Large intestine (tissue), 3 donors: Measurements from ENCODE around the gene ZNF275. TPM values are rescaled to one million over a fixed set of nuclear protein-coding genes. Genes with fewer than 3 reads are reported as not detected.
"Not testable (repeated sequence)": the region's sequence is repeated elsewhere in the genome, so short reads cannot be mapped to it uniquely, and the experiment has no call there.

Source experiments
- DNase-seq, 2 donors: peaks; one replicate each; pipeline versions ENCODE4 v3.0.0 to v3.0.0-alpha.2; 2013
- H3K27ac ChIP-seq: one replicate; pipeline ENCODE4 v1.5.1; 2013; ENCODE audit warnings: low read length
- H3K27me3 ChIP-seq: 2 replicates; pipeline ENCODE4 v1.6.1; 2013; ENCODE audit warnings: low read length; ENCODE audit not compliant: control insufficient read depth, insufficient read depth
- H3K36me3 ChIP-seq: 2 replicates; pipeline ENCODE4 v1.6.1; 2013; ENCODE audit warnings: low read length; ENCODE audit not compliant: control insufficient read depth, insufficient read depth
- H3K4me1 ChIP-seq: one replicate; pipeline ENCODE4 v1.6.1; 2013; ENCODE audit warnings: low read length; ENCODE audit not compliant: control insufficient read depth, insufficient read depth
- H3K4me3 ChIP-seq: one replicate; pipeline ENCODE4 v1.5.1; 2013; ENCODE audit warnings: low read length
- H3K9me3 ChIP-seq: one replicate; pipeline ENCODE4 v1.6.1; 2013; ENCODE audit warnings: mild to moderate bottlenecking, low read depth, low read length, moderate library complexity; ENCODE audit not compliant: control insufficient read depth
- WGBS: methylation state at CpG from one replicate; pipeline ENCODE4 v1.1.5; 2013; ENCODE audit warnings: low lambda C conversion rate; ENCODE audit not compliant: insufficient coverage; 5-methylcytosine and 5-hydroxymethylcytosine counted together
- polyA plus RNA-seq: library from polyadenylated mRNA; unstranded; fragments of 120-200 nt; gene quantifications from one replicate; pipeline ENCODE4 v1.2.1, GENCODE V29; 2013

Gene ZNF275
- polyA plus RNA-seq, 1 donor = 9.7 TPM

DNA sequence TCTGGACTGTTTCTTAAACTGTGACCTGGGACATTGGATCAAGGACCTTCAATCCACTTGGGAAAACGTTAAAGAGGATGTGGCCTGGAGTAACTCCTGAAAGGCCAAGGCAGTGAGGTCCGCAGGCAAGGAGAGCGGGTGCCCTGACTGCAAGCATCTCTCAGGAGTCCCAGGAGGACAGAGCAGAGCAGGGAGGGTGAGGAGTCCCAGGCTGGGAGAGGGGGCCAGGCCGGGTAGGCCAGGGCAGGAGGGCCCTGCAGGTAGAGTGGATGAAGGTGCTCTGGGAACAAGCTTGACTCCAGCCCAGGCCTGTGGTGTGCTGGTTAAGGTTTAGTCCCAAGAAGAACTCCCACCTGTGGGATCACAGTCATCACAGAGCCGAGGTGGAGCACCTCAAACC, 53.4 kb downstream of the ZNF275 start:
- no peak overlapping the region for H3K4me3 ChIP-seq

DNA sequence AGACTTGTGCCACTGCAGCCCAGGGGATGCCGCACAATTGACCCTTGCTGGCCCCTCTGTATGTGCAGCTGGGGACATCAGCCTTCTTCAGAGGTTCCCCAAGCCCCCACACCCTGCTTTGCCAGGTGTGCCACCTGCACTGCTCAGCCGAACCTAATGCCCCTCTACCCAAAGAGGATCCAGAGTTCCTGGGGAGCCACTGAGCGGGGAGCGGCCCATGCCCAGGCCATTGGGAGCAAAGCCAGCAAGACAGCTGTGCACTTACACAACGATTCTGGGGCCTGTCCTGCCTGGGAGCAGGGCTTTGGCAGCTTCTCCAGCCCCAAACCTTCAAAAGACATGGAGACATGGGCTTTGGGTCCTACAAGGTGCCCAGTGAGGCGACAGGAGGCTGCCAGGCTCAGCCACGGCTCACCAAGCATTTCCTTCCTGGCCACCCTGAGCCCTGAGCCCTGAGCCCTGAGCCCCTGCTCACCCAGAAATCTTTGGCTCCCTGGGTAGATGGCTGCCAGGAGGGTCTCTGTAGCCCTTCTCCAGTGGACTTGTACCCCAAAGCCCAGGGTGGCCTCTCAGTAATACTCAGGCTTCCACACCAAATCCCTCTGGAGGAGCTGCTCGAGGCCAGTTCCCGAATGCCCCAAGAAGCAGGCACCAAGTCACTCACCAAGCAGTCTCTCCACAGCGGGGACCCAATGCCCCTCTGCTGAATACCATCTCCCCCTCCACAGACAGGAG, 54.2 kb downstream of the ZNF275 start:
- Histone ChIP-seq H3K9me3 (peaks cover 4% of the 10 kb centered on the region), H3K4me1 (no peaks in the 10 kb centered on the region), H3K4me3 (no peak overlapping the region), H3K36me3 (no peaks in the 10 kb centered on the region), H3K27me3 (no peaks in the 10 kb centered on the region), H3K27ac (no peak overlapping the region)
- WGBS = no CpG with 5 or more reads among the region's 10 CpGs
- no peak for DNase-seq

More for the DNA sequence above, 53.4 kb downstream of the ZNF275 start:
- Histone ChIP-seq H3K36me3 (no peaks in the 10 kb centered on the region), H3K27me3 (no peaks in the 10 kb centered on the region), H3K9me3 (peaks cover 4% of the 10 kb centered on the region), H3K27ac (no peak overlapping the region), H3K4me1 (no peaks in the 10 kb centered on the region)
- no peak for DNase-seq
- WGBS = no CpG with 5 or more reads among the region's 5 CpGs

DNA sequence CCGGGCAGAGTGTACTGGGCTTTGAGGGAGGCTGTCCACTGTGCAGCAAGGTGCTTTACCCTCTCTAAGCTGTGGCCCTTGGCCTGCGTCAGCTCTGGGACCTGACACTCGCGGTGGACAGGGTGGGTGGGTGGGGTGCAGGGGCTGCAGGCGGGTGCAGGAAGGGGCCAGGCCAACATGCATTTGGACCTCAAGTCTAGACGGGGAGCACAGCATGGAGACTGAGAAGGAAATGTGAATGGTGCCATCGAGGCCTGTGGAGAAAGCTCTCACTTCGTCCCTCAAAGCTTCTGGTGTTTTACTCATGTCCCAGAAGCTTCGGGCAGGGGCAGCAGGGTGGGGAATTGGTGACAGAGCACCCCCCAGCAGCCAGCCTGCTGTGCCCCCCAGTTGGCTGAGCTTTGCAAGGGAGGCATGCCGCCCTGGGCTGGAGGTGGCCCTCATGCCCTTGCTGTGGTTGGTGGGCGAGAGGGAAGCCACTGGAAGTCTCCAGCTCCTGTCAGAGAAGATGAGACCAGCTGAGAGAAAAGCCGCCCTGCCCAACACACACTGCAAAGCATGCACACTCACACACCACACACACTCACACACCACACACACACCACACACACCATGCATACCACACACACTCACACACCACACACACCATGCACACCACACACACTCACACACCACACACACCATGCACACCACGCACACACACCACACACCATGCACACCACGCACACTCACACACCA, 54.9 kb downstream of the ZNF275 start:
- Histone ChIP-seq H3K27me3 (no peaks in the 10 kb centered on the region), H3K4me3 (no peak overlapping the region), H3K4me1 (no peaks in the 10 kb centered on the region), H3K27ac (no peak overlapping the region), H3K36me3 (no peaks in the 10 kb centered on the region), H3K9me3 (no peaks in the 10 kb centered on the region)
- no peak for DNase-seq
- WGBS = no CpG with 5 or more reads among the region's 14 CpGs

DNA sequence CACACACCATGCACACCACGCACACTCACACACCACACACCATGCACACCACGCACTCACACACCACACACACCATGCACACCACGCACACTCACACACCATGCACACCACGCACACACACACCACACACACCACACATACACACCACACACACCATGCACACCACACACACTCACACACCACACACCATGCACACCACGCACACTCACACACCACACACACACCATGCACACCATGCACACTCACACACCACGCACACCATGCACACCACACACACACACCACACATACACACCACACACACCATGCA, 55.5 kb downstream of the ZNF275 start:
- H3K9me3 ChIP-seq, DNase-seq, H3K4me3 ChIP-seq, H3K36me3 ChIP-seq, H3K27ac ChIP-seq, H3K4me1 ChIP-seq, H3K27me3 ChIP-seq: not testable (repeated sequence)
- no CpG with 5 or more reads among the region's 6 CpGs for WGBS

DNA sequence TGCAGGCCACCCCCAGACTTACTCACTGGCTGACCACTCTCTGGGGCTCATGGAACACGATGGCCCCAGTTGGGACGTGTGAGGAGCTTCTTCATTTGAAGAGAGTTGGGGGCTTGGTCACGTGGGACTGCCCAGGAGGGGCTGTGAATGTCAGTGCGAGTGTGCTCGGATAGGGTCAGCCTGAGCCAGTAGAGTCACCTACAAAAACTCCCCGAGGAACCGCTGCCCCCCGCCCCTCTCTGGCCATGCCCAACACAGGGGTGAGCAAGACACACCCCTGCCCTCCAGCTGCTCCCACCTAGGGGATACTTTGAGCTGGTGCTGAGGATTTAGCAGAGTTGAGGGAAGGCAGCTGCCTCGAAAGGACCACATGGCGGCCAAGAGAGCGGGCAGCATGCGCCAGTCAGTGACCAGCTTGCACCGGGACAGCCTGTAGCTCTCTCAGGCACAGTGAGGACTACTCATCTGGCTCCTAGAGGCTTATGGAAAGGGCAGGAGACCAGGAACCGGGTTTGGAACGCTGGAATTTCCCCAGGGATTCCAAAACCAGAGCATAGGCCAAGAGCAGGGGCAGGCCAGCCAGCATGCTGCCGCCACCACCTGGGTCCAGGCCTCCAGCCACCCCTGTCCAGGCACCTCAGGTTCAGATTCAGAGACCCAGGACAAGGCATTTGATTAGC, 58.8 kb downstream of the ZNF275 start:
- WGBS = no CpG with 5 or more reads among the region's 16 CpGs
- H3K4me3 ChIP-seq = no peak overlapping the region
- no peaks in the 10 kb centered on the region for H3K4me1 ChIP-seq
- H3K27ac ChIP-seq = no peak overlapping the region
- no peaks in the 10 kb centered on the region for H3K36me3 ChIP-seq
- H3K27me3 ChIP-seq = no peaks in the 10 kb centered on the region
- no peaks in the 10 kb centered on the region for H3K9me3 ChIP-seq
- no peak for DNase-seq

DNA sequence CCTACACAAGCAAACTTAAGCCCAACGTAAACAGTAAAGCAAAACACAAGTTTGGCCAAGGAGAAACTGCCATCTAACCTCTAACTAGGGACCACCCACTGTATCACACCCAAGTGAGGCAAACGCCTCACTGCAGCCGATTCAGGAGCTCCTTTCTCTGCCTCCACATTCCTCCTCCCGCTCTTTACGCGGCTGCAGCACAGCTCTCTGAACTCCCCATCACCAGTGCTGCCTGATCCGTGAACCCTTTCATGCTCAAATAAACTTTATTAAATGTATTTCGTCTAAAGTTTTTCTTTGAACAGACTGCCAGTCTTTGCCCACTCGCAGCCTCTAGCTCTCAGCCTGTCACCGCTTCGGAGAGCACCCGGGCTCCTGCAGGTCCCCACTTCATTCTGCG, 60.7 kb downstream of the ZNF275 start:
- H3K36me3 ChIP-seq = no peaks in the 10 kb centered on the region
- H3K4me1 ChIP-seq = no peaks in the 10 kb centered on the region
- H3K9me3 ChIP-seq = no peaks in the 10 kb centered on the region
- no peaks in the 10 kb centered on the region for H3K27me3 ChIP-seq
- no peak for DNase-seq
- no peak overlapping the region for H3K4me3 ChIP-seq
- no CpG with 5 or more reads among the region's 13 CpGs for WGBS
- no peak overlapping the region for H3K27ac ChIP-seq

DNA sequence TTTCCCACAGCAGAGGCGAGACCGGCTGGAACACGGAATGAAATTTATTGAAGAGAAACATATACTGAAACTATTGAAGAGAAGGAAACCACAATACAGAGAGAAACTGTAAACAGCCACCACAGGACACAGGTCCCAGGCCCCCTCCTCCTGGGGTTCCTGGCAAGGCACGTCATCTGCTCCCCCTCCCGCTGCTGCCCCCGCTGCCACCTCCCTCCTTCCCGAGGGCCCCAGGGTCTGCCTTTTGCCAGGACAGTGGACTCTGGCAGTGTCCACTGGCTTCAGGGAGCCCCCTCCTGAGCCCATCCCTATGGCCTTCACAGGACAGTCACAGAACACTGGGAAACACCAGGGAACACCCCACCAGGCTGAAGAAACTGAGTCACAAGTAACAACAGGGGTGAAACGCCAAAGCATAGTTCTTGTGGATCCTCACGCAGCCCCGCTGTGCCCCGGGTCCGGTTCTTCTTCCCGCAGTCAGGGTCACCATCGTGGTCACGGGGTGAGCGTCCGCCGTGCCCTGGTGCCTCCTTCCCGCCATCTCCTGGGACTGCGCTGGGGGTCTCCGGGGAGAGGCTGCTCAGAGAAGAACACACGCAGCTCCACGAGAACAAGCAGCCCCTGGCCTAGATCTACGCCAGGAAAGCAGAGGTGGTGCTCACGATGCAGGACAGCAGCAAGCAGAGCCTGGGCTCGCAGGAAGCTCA, 61.8 kb downstream of the ZNF275 start:
- no peak for DNase-seq
- Histone ChIP-seq H3K9me3 (peaks cover under 1% of the 10 kb centered on the region), H3K4me1 (no peaks in the 10 kb centered on the region), H3K27me3 (no peaks in the 10 kb centered on the region), H3K36me3 (no peaks in the 10 kb centered on the region), H3K4me3 (no peak overlapping the region), H3K27ac (no peak overlapping the region)
- whole genome bisulfite sequencing = no CpG with 5 or more reads among the region's 26 CpGs

DNA sequence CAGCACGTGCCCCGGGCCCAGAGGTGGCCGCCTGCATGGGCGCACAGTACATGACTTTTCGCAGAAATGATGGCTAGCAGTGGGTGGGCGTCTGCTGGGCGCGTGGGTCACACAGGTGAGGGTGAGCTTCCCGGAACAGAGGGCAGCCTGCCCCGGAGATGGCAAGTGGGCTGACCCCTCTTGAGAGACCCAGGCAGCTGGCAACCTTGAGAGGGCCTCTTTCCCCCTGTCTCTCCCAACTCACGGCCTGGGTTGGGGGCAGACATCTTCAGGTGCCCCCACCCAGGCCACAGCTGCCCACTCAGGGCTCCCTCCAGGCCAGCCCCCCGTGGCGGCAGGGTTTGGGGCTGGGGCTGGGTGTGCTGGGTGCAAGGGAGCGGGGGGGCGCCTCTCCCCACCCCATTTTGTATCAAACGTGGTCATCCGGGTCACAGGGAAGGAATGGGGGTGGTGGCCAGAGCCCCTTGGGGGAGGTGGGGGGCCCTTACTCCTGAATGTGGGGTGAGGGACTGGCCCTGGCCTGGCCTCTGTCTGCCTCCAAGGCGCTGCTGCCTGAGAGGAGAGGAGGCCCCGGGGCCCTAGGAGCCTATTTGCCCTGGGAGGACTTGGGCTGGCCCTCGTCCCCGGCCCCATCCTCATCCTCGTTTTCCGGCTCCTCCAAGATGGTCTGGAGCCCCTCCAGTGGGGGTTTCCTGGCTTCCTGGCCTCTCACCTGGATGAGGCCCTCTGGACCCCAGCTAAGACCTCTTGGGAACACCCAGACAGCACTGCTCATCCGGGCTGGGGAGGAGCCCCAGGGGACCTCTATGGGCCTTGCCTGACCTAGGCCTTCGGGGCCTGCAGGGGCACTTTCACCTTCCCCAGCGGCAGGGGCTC, 62.6 kb downstream of the ZNF275 start:
- WGBS = no CpG with 5 or more reads among the region's 26 CpGs
- Histone ChIP-seq H3K27me3 (no peaks in the 10 kb centered on the region), H3K4me3 (no peak overlapping the region), H3K27ac (no peak overlapping the region), H3K36me3 (no peaks in the 10 kb centered on the region), H3K9me3 (peaks cover 6% of the 10 kb centered on the region), H3K4me1 (no peaks in the 10 kb centered on the region)
- DNase-seq = no peak

DNA sequence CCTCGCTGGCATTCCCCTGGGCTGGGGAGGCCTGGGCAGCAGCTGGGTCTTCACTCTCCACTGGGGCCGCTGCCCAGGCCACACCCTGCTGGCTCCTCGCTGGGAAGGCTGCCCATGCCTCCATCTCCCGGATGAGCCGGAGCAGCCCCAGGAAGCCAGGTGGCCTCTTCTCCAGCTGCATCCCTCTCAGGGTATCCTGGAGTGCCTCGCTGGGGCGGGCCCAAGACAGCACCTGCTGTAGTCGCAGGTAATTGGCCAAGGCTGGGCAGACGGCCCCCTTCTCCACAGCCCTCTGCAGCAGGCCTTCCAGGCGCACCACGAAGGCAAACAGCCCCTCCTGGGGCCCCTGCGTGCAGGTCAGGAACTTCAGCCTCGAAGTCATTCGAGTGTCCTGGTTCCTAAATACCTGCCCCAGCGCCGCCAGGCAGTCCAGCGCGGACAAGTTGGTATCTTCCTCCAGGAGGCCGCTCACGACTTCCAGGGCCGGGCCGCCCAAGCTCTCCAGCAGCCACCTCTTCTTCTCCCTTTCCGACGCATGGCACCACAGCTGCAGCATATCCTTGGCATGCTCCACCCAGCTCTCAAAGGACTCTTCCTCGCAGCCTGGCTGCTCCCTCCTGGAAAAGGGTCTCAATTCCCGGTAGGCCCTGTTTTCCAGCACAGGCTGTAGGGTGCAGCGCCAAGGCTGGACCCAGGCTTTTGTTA, 63.5 kb downstream of the ZNF275 start:
- Histone ChIP-seq H3K9me3 (peaks cover 6% of the 10 kb centered on the region), H3K27ac (no peak overlapping the region)
- WGBS = no CpG with 5 or more reads among the region's 27 CpGs

More for the DNA sequence above, 63.5 kb downstream of the ZNF275 start:
- DNase-seq = no peak
- H3K27me3 ChIP-seq = no peaks in the 10 kb centered on the region
- H3K4me3 ChIP-seq = no peak overlapping the region
- H3K36me3 ChIP-seq = no peaks in the 10 kb centered on the region
- H3K4me1 ChIP-seq = no peaks in the 10 kb centered on the region
